ENCODE results near the gene TMPRSS4. TPM values are rescaled to one million over a fixed set of nuclear protein-coding genes. Genes with fewer than 3 reads are reported as not detected.

TMPRSS4 gene
- total RNA-seq, 1 experiment from 2014 or later = not detected

- H3K36me3 ChIP-seq (ENCODE audit: insufficient read depth, low read length) = no peaks in the 10 kb centered on the region
- H3K9me3 ChIP-seq (ENCODE audit: low read length) = no peaks in the 10 kb centered on the region
- no peak overlapping the region for H3K27ac ChIP-seq (ENCODE audit: low read length)
- no peaks in the 10 kb centered on the region for H3K9me2 ChIP-seq (replicated peaks; ENCODE audit: insufficient read depth, low read length)
- H3K4me1 ChIP-seq (ENCODE audit: low read length) = no peaks in the 10 kb centered on the region
- no peaks in the 10 kb centered on the region for H3K79me2 ChIP-seq (ENCODE audit: low read length)
- no peak overlapping the region for H3K4me3 ChIP-seq (ENCODE audit: low read length)
- H3K4me2 ChIP-seq (ENCODE audit: low read depth, low read length, poor library complexity, severe bottlenecking) = no peak overlapping the region
- DNase-seq = no peak
- H3K9ac ChIP-seq (ENCODE audit: low read length) = no peak overlapping the region
- no peak overlapping the region for H2AFZ ChIP-seq (ENCODE audit: low read length)
- no peaks in the 10 kb centered on the region for H3K27me3 ChIP-seq (ENCODE audit: low read length)
- no peaks in the 10 kb centered on the region for H4K20me1 ChIP-seq (ENCODE audit: insufficient read depth, low read depth, low read length)
Measured at GRCh38 chr11:118046964-118047700, 29.7 kb upstream of the TMPRSS4 start.

GRCh38 chr11:118047749-118048148 lies 29.1 kb upstream of the TMPRSS4 start:
- H3K9ac ChIP-seq (ENCODE audit: low read length) = no peak overlapping the region
- H4K20me1 ChIP-seq (ENCODE audit: insufficient read depth, low read depth, low read length) = no peaks in the 10 kb centered on the region
- H3K4me1 ChIP-seq (ENCODE audit: low read length) = no peaks in the 10 kb centered on the region
- H3K27me3 ChIP-seq (ENCODE audit: low read length) = no peaks in the 10 kb centered on the region
- no peak overlapping the region for H3K4me2 ChIP-seq (ENCODE audit: low read depth, low read length, poor library complexity, severe bottlenecking)
- H3K9me3 ChIP-seq (ENCODE audit: low read length) = no peaks in the 10 kb centered on the region
- no peak overlapping the region for H2AFZ ChIP-seq (ENCODE audit: low read length)
- no peaks in the 10 kb centered on the region for H3K36me3 ChIP-seq (ENCODE audit: insufficient read depth, low read length)
- no peak for DNase-seq
- H3K27ac ChIP-seq (ENCODE audit: low read length) = no peak overlapping the region
- H3K9me2 ChIP-seq (replicated peaks; ENCODE audit: insufficient read depth, low read length) = no peaks in the 10 kb centered on the region
- H3K79me2 ChIP-seq (ENCODE audit: low read length) = no peaks in the 10 kb centered on the region
- no peak overlapping the region for H3K4me3 ChIP-seq (ENCODE audit: low read length)

GRCh38 chr11:118048472-118049370 lies 28.2 kb upstream of the TMPRSS4 start:
- Histone ChIP-seq H3K9ac (ENCODE audit: low read length) (no peak overlapping the region), H3K79me2 (ENCODE audit: low read length) (no peaks in the 10 kb centered on the region), H3K9me2 (replicated peaks; ENCODE audit: insufficient read depth, low read length) (no peaks in the 10 kb centered on the region), H3K4me2 (ENCODE audit: low read depth, low read length, poor library complexity, severe bottlenecking) (no peak overlapping the region), H2AFZ (ENCODE audit: low read length) (no peak overlapping the region), H3K36me3 (ENCODE audit: insufficient read depth, low read length) (no peaks in the 10 kb centered on the region), H3K27ac (ENCODE audit: low read length) (no peak overlapping the region), H3K4me3 (ENCODE audit: low read length) (no peak overlapping the region), H3K9me3 (ENCODE audit: low read length) (no peaks in the 10 kb centered on the region), H3K27me3 (ENCODE audit: low read length) (no peaks in the 10 kb centered on the region), H4K20me1 (ENCODE audit: insufficient read depth, low read depth, low read length) (no peaks in the 10 kb centered on the region), H3K4me1 (ENCODE audit: low read length) (no peaks in the 10 kb centered on the region)
- DNase-seq = no peak

- H3K79me2 ChIP-seq (ENCODE audit: low read length) = no peaks in the 10 kb centered on the region
- H3K27ac ChIP-seq (ENCODE audit: low read length) = no peak overlapping the region
- H3K9me3 ChIP-seq (ENCODE audit: low read length) = no peaks in the 10 kb centered on the region
- no peaks in the 10 kb centered on the region for H3K36me3 ChIP-seq (ENCODE audit: insufficient read depth, low read length)
- no peak overlapping the region for H3K4me3 ChIP-seq (ENCODE audit: low read length)
- no peak overlapping the region for H2AFZ ChIP-seq (ENCODE audit: low read length)
- DNase-seq = no peak
- no peaks in the 10 kb centered on the region for H4K20me1 ChIP-seq (ENCODE audit: insufficient read depth, low read depth, low read length)
- no peaks in the 10 kb centered on the region for H3K27me3 ChIP-seq (ENCODE audit: low read length)
- no peaks in the 10 kb centered on the region for H3K4me1 ChIP-seq (ENCODE audit: low read length)
- H3K9me2 ChIP-seq (replicated peaks; ENCODE audit: insufficient read depth, low read length) = no peaks in the 10 kb centered on the region
- H3K9ac ChIP-seq (ENCODE audit: low read length) = no peak overlapping the region
- H3K4me2 ChIP-seq (ENCODE audit: low read depth, low read length, poor library complexity, severe bottlenecking) = no peak overlapping the region
Measured at GRCh38 chr11:118049771-118050170, 27.1 kb upstream of the TMPRSS4 start.

GRCh38 chr11:118050208-118050891 lies 26.5 kb upstream of the TMPRSS4 start:
- H3K27me3 ChIP-seq (ENCODE audit: low read length) = no peaks in the 10 kb centered on the region
- DNase-seq = no peak
- no peaks in the 10 kb centered on the region for H3K79me2 ChIP-seq (ENCODE audit: low read length)
- no peak overlapping the region for H3K4me3 ChIP-seq (ENCODE audit: low read length)
- H3K9ac ChIP-seq (ENCODE audit: low read length) = no peak overlapping the region
- H4K20me1 ChIP-seq (ENCODE audit: insufficient read depth, low read depth, low read length) = no peaks in the 10 kb centered on the region
- no peak overlapping the region for H2AFZ ChIP-seq (ENCODE audit: low read length)
- no peaks in the 10 kb centered on the region for H3K9me2 ChIP-seq (replicated peaks; ENCODE audit: insufficient read depth, low read length)
- H3K4me2 ChIP-seq (ENCODE audit: low read depth, low read length, poor library complexity, severe bottlenecking) = no peak overlapping the region
- no peaks in the 10 kb centered on the region for H3K36me3 ChIP-seq (ENCODE audit: insufficient read depth, low read length)
- H3K9me3 ChIP-seq (ENCODE audit: low read length) = no peaks in the 10 kb centered on the region
- no peak overlapping the region for H3K27ac ChIP-seq (ENCODE audit: low read length)
- H3K4me1 ChIP-seq (ENCODE audit: low read length) = no peaks in the 10 kb centered on the region

- Histone ChIP-seq H3K9ac (ENCODE audit: low read length) (no peak overlapping the region), H3K27me3 (ENCODE audit: low read length) (no peaks in the 10 kb centered on the region), H3K36me3 (ENCODE audit: insufficient read depth, low read length) (no peaks in the 10 kb centered on the region), H4K20me1 (ENCODE audit: insufficient read depth, low read depth, low read length) (no peaks in the 10 kb centered on the region), H3K9me2 (replicated peaks; ENCODE audit: insufficient read depth, low read length) (no peaks in the 10 kb centered on the region), H3K9me3 (ENCODE audit: low read length) (no peaks in the 10 kb centered on the region), H3K27ac (ENCODE audit: low read length) (no peak overlapping the region), H3K4me2 (ENCODE audit: low read depth, low read length, poor library complexity, severe bottlenecking) (no peak overlapping the region), H3K79me2 (ENCODE audit: low read length) (no peaks in the 10 kb centered on the region), H3K4me1 (ENCODE audit: low read length) (no peaks in the 10 kb centered on the region), H2AFZ (ENCODE audit: low read length) (no peak overlapping the region), H3K4me3 (ENCODE audit: low read length) (no peak overlapping the region)
- DNase-seq = no peak
Measured at GRCh38 chr11:118051136-118051610, 25.7 kb upstream of the TMPRSS4 start.

GRCh38 chr11:118051611-118052461 lies 25.0 kb upstream of the TMPRSS4 start:
- H3K27ac ChIP-seq (ENCODE audit: low read length) = no peak overlapping the region
- no peaks in the 10 kb centered on the region for H3K9me3 ChIP-seq (ENCODE audit: low read length)
- no peaks in the 10 kb centered on the region for H3K27me3 ChIP-seq (ENCODE audit: low read length)
- DNase-seq = no peak
- no peak overlapping the region for H3K4me3 ChIP-seq (ENCODE audit: low read length)
- no peaks in the 10 kb centered on the region for H3K36me3 ChIP-seq (ENCODE audit: insufficient read depth, low read length)
- no peaks in the 10 kb centered on the region for H3K4me1 ChIP-seq (ENCODE audit: low read length)
- no peak overlapping the region for H3K4me2 ChIP-seq (ENCODE audit: low read depth, low read length, poor library complexity, severe bottlenecking)
- no peak overlapping the region for H2AFZ ChIP-seq (ENCODE audit: low read length)
- no peaks in the 10 kb centered on the region for H3K9me2 ChIP-seq (replicated peaks; ENCODE audit: insufficient read depth, low read length)
- H4K20me1 ChIP-seq (ENCODE audit: insufficient read depth, low read depth, low read length) = no peaks in the 10 kb centered on the region
- H3K79me2 ChIP-seq (ENCODE audit: low read length) = no peaks in the 10 kb centered on the region
- no peak overlapping the region for H3K9ac ChIP-seq (ENCODE audit: low read length)

Measured in Karpas-422 (cell line).